SK-N-SH (cell line): Measurements from ENCODE around the gene OR52E6. TPM values are rescaled to one million over a fixed set of nuclear protein-coding genes. Genes with fewer than 3 reads are reported as not detected.
A peak's percentile ranks its signal among the peaks of the same experiment; 100 is the strongest.

Source experiments
- CTCF ChIA-PET: fragments of 300-600, 350-600 bp; formaldehyde crosslinking; extraction: SDS; loops from one replicate; lab custom pipeline; 2021; lab: Yijun Ruan, JAX
- POLR2A ChIA-PET: fragments of 350-600 bp; sonication (Branson Sonifier 250); formaldehyde crosslinking; extraction: SDS; loops from one replicate; lab custom pipeline; 2020; ENCODE audit warnings: antibody characterized with exemption, inconsistent platforms; lab: Yijun Ruan, JAX
- DNase-seq: peaks from one replicate; pipeline ENCODE4 v3.0.0; 2012
- H2AFZ ChIP-seq: fragments of 200-600 bp; sonication (generic); 2 replicates; pipeline ENCODE4 v1.8.1; 2016; ENCODE audit warnings: antibody characterized with exemption, mild to moderate bottlenecking, low read depth
- H3F3A ChIP-seq: fragments of 200-600 bp; sonication (generic); replicated peaks from 2 replicates; pipeline ENCODE3; 2016; ENCODE audit warnings: antibody characterized with exemption, mild to moderate bottlenecking; ENCODE audit not compliant: insufficient read depth
- H3K27ac ChIP-seq, 2 experiments: fragments of 200-500 bp in 1 of 2; fragments of 200-600 bp in 1 of 2; sonication (Bioruptor generic) in 1 of 2; sonication (generic), shearing (Covaris generic) in 1 of 2; 2 replicates each; pipeline versions ENCODE4 v1.5.1 to v1.6.1; 2014 to 2016; ENCODE audit warnings: low read depth in 2 of 2, inconsistent platforms in 1 of 2, low read length in 1 of 2, mild to moderate bottlenecking in 1 of 2, mixed read lengths in 1 of 2
- H3K27me3 ChIP-seq: fragments of 200-600 bp; sonication (generic), shearing (Covaris generic); 2 replicates; pipeline ENCODE4 v1.6.1; 2016; ENCODE audit warnings: mixed run types; ENCODE audit not compliant: insufficient read depth
- H3K36me3 ChIP-seq, 2 experiments: fragments of 200-500 bp in 1 of 2; fragments of 200-600 bp in 1 of 2; sonication (Bioruptor generic) in 1 of 2; sonication (generic) in 1 of 2; replicated peaks in 1 of 2; 2 replicates each; pipeline versions ENCODE3 to v1.5.1; 2014 to 2016; ENCODE audit warnings: low read length in 1 of 2, mild to moderate bottlenecking in 1 of 2; ENCODE audit not compliant: insufficient read depth in 2 of 2, control insufficient read depth in 1 of 2
- H3K4me1 ChIP-seq, 2 experiments: fragments of 200-500 bp in 1 of 2; fragments of 200-600 bp in 1 of 2; sonication (Bioruptor generic) in 1 of 2; sonication (generic), shearing (Covaris generic) in 1 of 2; 2 replicates each; pipeline versions ENCODE4 v1.5.1 to v1.6.1; 2014 to 2016; ENCODE audit warnings: low read depth in 1 of 2, low read length in 1 of 2, mixed run types in 1 of 2; ENCODE audit not compliant: insufficient read depth in 2 of 2, control insufficient read depth in 1 of 2
- H3K4me2 ChIP-seq: fragments of 200-600 bp; sonication (generic), shearing (Covaris generic); 2 replicates; pipeline ENCODE4 v1.6.1; 2017; ENCODE audit warnings: mixed run types
- H3K4me3 ChIP-seq, 2 experiments: fragments of 200-500 bp in 1 of 2; fragments of 200-600 bp in 1 of 2; sonication (Bioruptor generic) in 1 of 2; sonication (generic), shearing (Covaris generic) in 1 of 2; 2 replicates each; pipeline versions ENCODE4 v1.5.1 to v1.8.1; 2014 to 2016; ENCODE audit warnings: low read depth in 2 of 2, inconsistent platforms in 1 of 2, low read length in 1 of 2, mild to moderate bottlenecking in 1 of 2, mixed read lengths in 1 of 2, moderate library complexity in 1 of 2
- H3K79me2 ChIP-seq: fragments of 200-600 bp; sonication (generic); 2 replicates; pipeline ENCODE4 v1.8.1; 2017; ENCODE audit warnings: mild to moderate bottlenecking; ENCODE audit not compliant: insufficient read depth
- H3K9ac ChIP-seq: fragments of 200-600 bp; sonication (generic); 2 replicates; pipeline ENCODE4 v1.6.1; 2017; ENCODE audit warnings: mixed run types
- H3K9me2 ChIP-seq: fragments of 200-600 bp; sonication (generic); 2 replicates; pipeline ENCODE4 v1.6.1; 2017; ENCODE audit warnings: mixed run types
- H3K9me3 ChIP-seq: fragments of 200-600 bp; sonication (generic); 2 replicates; pipeline ENCODE4 v1.6.1; 2017; ENCODE audit warnings: mixed run types, mild to moderate bottlenecking, moderate library complexity
- H4K20me1 ChIP-seq: fragments of 200-600 bp; sonication (generic); 2 replicates; pipeline ENCODE4 v1.6.1; 2017; ENCODE audit warnings: mild to moderate bottlenecking, mixed run types; ENCODE audit not compliant: insufficient read depth
- CTCF ChIP-seq: fragments of 200-600 bp; sonication (generic); IDR thresholded peaks from 2 replicates; pipeline ENCODE4 v1.6.1; 2017; ENCODE audit warnings: antibody characterized with exemption, mild to moderate bottlenecking, moderate library complexity
- ELF1 ChIP-seq: IDR thresholded peaks from 2 replicates; pipeline ENCODE4 v1.4.0; 2012
- FOSL2 ChIP-seq: IDR thresholded peaks from 2 replicates; pipeline ENCODE4 v1.4.0; 2012; ENCODE audit warnings: low read depth, mild to moderate bottlenecking, moderate library complexity, borderline replicate concordance
- IRF3 ChIP-seq: fragments of 150-350 bp; IDR thresholded peaks from 2 replicates; pipeline ENCODE4 v1.6.1; 2016; ENCODE audit warnings: mild to moderate bottlenecking, low read depth, low read length
- MXI1 ChIP-seq: IDR thresholded peaks from 2 replicates; pipeline ENCODE4 v1.6.1; 2012; ENCODE audit warnings: mild to moderate bottlenecking, low read depth, low read length, improper control_type of control experiment
- NRF1 ChIP-seq: IDR thresholded peaks from 2 replicates; pipeline ENCODE4 v1.6.1; 2012; ENCODE audit warnings: low read depth, mild to moderate bottlenecking, low read length
- PBX3 ChIP-seq: IDR thresholded peaks from 2 replicates; pipeline ENCODE4; 2012
- RCOR1 ChIP-seq: fragments of 150-350 bp; IDR thresholded peaks from 2 replicates; pipeline ENCODE4 v1.6.1; 2017; ENCODE audit warnings: antibody characterized with exemption, low read length
- RXRA ChIP-seq: IDR thresholded peaks from 2 replicates; pipeline ENCODE4 v1.4.0; 2012; ENCODE audit warnings: low read depth, mild to moderate bottlenecking, borderline replicate concordance
- SIN3A ChIP-seq: IDR thresholded peaks from 2 replicates; pipeline ENCODE4 v1.6.1; 2012; ENCODE audit warnings: low read depth, mild to moderate bottlenecking, low read length, moderate library complexity, borderline replicate concordance
- SMC3 ChIP-seq: IDR thresholded peaks from 2 replicates; pipeline ENCODE4 v1.6.1; 2012; ENCODE audit warnings: low read depth, low read length, improper control_type of control experiment
- TEAD4 ChIP-seq: IDR thresholded peaks from 2 replicates; pipeline ENCODE4 v1.4.0; 2012; ENCODE audit warnings: mild to moderate bottlenecking, borderline replicate concordance; ENCODE audit not compliant: insufficient read depth
- USF2 ChIP-seq: fragments of 150-350 bp; IDR thresholded peaks from 2 replicates; pipeline ENCODE4 v1.6.1; 2017; ENCODE audit warnings: antibody characterized with exemption, low read length, low read depth, borderline replicate concordance
- ZBTB33 ChIP-seq: IDR thresholded peaks from 2 replicates; pipeline ENCODE4 v1.4.0; 2012; ENCODE audit warnings: low read depth, borderline replicate concordance
- WGBS: methylation state at CpG from one replicate; pipeline ENCODE4 v1.1.6; 2017; ENCODE audit warnings: low lambda C conversion rate; 5-methylcytosine and 5-hydroxymethylcytosine counted together
- polyA plus RNA-seq, 3 experiments: library from polyadenylated mRNA; depleted of rRNA; stranded (reverse); fragments of >200 nt; gene quantifications; 2 replicates each; pipeline ENCODE4 v1.2.3, GENCODE V29; 2012

Gene OR52E6
- polyA plus RNA-seq, 1 of the 3 experiments (the other 2 are of a cell fraction): not detected

- TF ChIP-seq IRF3 (no peak), MXI1 (no peak)
Measured at GRCh38 chr11:5831196-5831829, 10.4 kb downstream of the OR52E6 start (continued).

- no peaks in the 10 kb centered on the region for H4K20me1 ChIP-seq
- no peaks in the 10 kb centered on the region for H3K9me2 ChIP-seq
- H3K4me2 ChIP-seq: peak overlapping the region; percentile 40
- TF ChIP-seq SIN3A: no peak
- TF ChIP-seq, all 33 proteins: peak for 0
- WGBS: 4% methylated on average over 1 of the region's 1 CpG
- Histone ChIP-seq H3K9me3 (no peaks in the 10 kb centered on the region), H3K4me3 (0 out of 4 replicates have a peak overlapping the region, but pooled peaks of 1 of the 2 experiments have one; percentile 6), H3K36me3 (no peaks in the 10 kb centered on the region), H3K9ac (no peak overlapping the region), H3F3A (no peaks in the 10 kb centered on the region), H3K79me2 (no peaks in the 10 kb centered on the region), H2AFZ (peak overlapping the region; percentile 62; the same call in 1 of the 2 replicates), H3K27me3 (peaks cover 3% of the 10 kb centered on the region; the same call in 1 of the 2 replicates), H3K4me1 (no peaks in the 10 kb centered on the region), H3K27ac (no peak overlapping the region)
- ChIA-PET POLR2A (no interaction called here), CTCF (no interaction called here)
- DNase-seq: no peak
Measured at GRCh38 chr11:5818245-5818886, 23.3 kb downstream of the OR52E6 start.

- ChIA-PET POLR2A (no interaction called here), CTCF (interaction anchor here (1.5 kb wide), 1 partner anchor 339 kb away, joined by 3 read pairs; no protein-coding TSS in a partner anchor)
- Histone ChIP-seq H3K9ac (no peak overlapping the region), H4K20me1 (no peaks in the 10 kb centered on the region), H3F3A (no peaks in the 10 kb centered on the region), H3K27ac (no peak overlapping the region), H3K4me1 (no peaks in the 10 kb centered on the region), H3K4me3 (no peak overlapping the region), H3K27me3 (peaks cover 6% of the 10 kb centered on the region; the same call in 1 of the 2 replicates), H3K79me2 (no peaks in the 10 kb centered on the region), H3K9me3 (no peaks in the 10 kb centered on the region), H3K4me2 (no peak overlapping the region), H3K9me2 (no peaks in the 10 kb centered on the region), H3K36me3 (no peaks in the 10 kb centered on the region), H2AFZ (no peak overlapping the region)
- WGBS: 2% methylated on average over 4 of the region's 4 CpGs
- no peak for DNase-seq
- TF ChIP-seq RXRA: no peak
- TF ChIP-seq RCOR1: no peak
- TF ChIP-seq NRF1: no peak
- TF ChIP-seq SMC3: no peak
- TF ChIP-seq TEAD4: no peak
- TF ChIP-seq ZBTB33: no peak
- TF ChIP-seq ELF1: no peak
- no peak for TF ChIP-seq SIN3A
- no peak for TF ChIP-seq USF2
- no peak for TF ChIP-seq CTCF
- no peak for TF ChIP-seq PBX3
- TF ChIP-seq FOSL2: no peak
Measured at GRCh38 chr11:5815534-5815933, 26.2 kb downstream of the OR52E6 start.
